C4-2B (cell line): ENCODE results near the gene MLYCD.

Source experiments
- CTCF ChIP-seq: fragments of 450-650 bp; conservative IDR thresholded peaks from 2 replicates; pipeline ENCODE4 v1.5.1; 2017; ENCODE audit warnings: mild to moderate bottlenecking
- ZFX ChIP-seq: fragments of 450-650 bp; IDR thresholded peaks from 2 replicates; pipeline ENCODE4 v1.6.1; 2017

- TF ChIP-seq CTCF (no peak), ZFX (no peak)
Observed at GRCh38 chr16:83975590-83976260, 76.8 kb downstream of the MLYCD start.
